Measurements from ENCODE around the gene DPAGT1.
A peak's percentile ranks its signal among the peaks of the same experiment; 100 is the strongest.
"Not testable (repeated sequence)": the region's sequence is repeated elsewhere in the genome, so short reads cannot be mapped to it uniquely, and the experiment has no call there.

The DPAGT1 gene

DNA sequence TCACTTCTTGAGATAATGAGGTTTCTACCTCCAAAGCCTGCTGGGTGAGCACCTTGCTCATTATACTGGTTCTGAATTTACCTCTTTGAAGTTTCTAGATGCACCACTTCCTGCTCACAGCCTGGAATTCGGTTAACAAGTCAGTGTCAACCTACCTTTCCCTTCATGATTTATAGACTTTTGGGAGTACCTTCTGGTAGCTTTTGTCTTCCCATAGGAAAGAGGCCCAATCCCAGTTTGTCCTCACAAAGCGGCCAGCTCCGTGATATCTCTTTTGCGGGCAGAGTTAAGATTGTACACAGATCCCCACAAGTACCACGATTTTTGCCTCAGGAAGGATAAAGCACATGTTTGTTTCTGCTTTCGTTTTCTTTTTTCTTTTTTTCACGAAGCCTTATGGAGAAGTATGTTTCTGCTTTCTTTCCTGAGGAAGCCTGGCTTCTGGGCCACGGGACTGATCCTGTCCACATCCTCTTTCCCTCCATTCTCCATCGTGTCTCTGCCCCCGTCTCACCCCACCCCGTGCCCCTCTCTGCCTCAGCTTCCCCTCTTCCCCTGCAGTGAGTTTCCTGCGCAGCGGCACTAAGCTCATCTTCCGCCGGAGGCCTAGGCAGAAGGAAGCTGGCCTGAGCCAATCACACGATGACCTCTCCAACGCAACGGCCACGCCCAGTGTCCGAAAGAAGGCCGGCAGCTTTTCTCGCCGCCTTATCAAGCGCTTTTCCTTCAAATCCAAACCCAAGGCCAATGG, 14.0 kb upstream of the DPAGT1 start:
- peak; percentile 70 for DNase-seq

- no peak for DNase-seq
These were observed 12.7 kb upstream of the DPAGT1 start for GRCh38 chr11:119114351-119114750.

- no peak for DNase-seq
These were observed 12.1 kb upstream of the DPAGT1 start for GRCh38 chr11:119113716-119114115.

GRCh38 chr11:119112314-119113020, 10.8 kb upstream of the DPAGT1 start:
- no peak for DNase-seq

- DNase-seq = no peak
These were observed 9.8 kb upstream of the DPAGT1 start for GRCh38 chr11:119111361-119111925.

GRCh38 chr11:119110439-119110838, 8.8 kb upstream of the DPAGT1 start:
- no peak for DNase-seq

DNA sequence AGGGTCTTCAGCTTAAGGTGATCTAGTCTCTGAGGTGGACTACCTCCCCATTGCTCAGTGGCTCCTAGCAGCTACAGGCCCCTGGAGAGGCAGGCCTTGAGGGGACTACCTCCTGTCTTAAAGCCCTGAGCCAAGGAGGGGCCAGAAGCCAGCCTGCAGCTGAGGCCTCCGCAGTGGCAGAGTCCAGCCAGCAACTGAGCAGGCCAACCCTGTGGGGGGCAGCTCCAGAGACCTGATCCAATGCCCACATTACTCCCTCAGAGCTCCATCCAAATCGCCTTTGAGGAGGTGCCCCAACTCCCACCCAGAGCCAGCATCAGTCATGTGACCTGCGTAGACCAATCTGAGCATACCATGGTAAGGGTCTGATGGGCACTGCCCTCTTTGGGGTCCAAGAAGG, 8.2 kb upstream of the DPAGT1 start:
- DNase-seq = no peak

GRCh38 chr11:119108857-119109221, 7.2 kb upstream of the DPAGT1 start:
- DNase-seq = no peak

GRCh38 chr11:119108146-119108856, 6.6 kb upstream of the DPAGT1 start:
- DNase-seq = peak; percentile 70

- DNase-seq = peak; percentile 69
These were observed 6.0 kb upstream of the DPAGT1 start for GRCh38 chr11:119107538-119108145.

DNA sequence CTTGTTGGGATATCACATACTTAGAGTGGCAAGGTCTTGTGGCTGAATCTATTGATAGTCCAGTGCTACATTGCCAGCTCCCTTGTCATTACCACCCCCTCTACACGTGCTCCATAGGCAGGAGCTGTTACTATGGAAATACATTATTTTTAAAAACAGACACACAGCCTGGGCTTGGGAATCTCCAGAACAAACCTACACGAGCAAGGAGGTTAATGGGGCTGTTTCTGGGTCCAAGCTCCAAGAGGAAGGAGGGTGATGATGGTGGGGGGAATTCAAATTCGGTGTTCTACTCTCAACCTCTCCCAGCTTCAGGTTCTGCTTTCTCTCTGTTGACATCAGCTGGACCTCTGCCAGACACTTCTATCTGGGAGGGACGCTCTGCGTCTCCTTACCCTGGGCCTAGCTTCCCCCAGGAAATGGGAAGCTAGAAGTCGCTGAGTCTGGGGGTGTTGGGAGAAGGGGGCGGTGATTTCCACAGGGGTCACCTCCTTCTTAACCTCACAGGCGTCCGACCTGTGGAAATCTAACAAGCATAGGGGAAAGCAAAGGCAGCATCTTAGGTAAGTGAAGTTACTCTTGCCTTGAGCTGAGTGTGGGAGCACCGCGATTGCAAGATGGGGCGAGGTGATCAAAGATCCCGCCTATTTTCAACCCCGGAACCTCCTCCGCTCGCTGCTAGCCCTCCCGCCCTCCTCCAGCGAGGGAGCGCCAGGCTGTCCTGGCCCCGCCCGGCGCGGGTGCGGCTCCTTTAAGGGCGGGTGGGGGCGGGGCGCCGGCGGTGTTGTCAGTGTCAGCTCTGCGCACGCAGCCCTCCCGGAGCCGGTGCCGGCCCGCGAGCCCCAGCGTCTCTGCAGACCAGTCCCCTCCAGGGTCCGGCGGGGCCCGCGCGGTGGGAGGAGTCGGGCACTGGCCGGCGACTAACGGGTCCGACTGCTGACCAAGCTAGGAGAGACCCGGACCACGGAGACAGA, 5.2 kb upstream of the DPAGT1 start, which contains the start of gene C2CD2L:
C2CD2L (plus strand) TSS at position 781 of the 974 bp plus-strand sequence. CDS start 398 bp downstream, outside the sequence.
- peak; percentile 94 for DNase-seq

DNA sequence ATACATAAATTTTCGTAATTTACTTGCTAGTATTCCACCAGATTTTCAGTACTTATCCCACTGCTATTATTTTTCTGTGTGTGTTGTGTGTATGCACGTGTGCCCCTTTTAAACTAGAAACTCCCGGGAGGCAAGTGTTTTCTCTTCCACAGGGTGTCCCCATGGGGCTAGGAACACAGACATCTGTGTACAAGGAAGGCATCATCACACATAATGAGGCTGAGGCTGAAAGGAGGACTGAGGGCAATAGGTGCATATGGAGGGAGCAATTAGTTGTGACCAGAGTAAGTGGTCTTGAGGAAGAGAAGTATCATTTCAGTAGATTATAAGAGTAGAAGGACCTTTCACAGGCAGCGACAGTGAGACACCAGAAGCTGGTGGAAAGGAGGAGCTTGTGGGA, 2.1 kb upstream of the DPAGT1 start:
- DNase-seq = no peak

- DNase-seq = not testable (repeated sequence)
These were observed 1.6 kb upstream of the DPAGT1 start for GRCh38 chr11:119103161-119103664.

DNA sequence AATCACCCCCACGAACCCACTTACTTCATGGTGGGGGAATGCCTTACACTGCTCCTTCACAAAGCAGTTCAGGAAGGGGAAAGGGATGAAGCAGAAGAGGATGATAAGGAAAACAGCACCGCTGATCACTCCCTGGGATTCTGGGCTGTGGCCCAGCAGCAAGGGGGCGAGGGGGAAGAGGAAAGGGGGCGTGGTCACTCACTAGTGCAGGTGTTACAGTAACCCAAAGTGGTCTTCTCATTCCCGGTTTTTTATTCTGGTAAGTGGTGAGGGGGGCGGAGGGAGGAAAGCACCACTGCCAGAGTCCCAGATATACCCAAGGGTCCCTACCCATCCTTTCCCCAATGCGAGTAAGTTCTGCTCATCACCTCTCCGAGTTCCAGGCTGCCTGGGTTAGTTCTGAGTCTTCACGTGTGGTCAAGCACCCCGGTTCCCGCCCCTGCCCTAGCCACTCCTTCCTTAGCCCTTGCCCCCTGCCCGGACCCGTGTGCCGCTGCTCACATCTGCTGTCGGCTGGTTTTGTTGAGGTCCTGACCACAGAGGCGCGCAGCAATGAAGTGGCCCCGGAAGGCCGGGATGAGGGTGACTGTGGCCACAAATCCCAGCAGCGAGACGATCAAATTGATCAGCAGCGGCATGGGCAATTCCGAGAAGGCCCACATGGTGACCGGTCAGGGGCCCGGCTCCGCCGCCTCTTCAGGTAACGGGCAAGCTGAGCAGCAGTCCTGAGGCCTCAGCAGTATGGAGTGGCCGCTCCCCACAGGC, 477 bp downstream of the DPAGT1 start:
- no peak for DNase-seq

- DNase-seq = no peak
These were observed 1.2 kb downstream of the DPAGT1 start for GRCh38 chr11:119100246-119100970.

- no peak for DNase-seq
These were observed 1.9 kb downstream of the DPAGT1 start for GRCh38 chr11:119099711-119100110.

GRCh38 chr11:119095066-119095880, 6.4 kb downstream of the DPAGT1 start:
- peak; percentile 99 for DNase-seq

DNA sequence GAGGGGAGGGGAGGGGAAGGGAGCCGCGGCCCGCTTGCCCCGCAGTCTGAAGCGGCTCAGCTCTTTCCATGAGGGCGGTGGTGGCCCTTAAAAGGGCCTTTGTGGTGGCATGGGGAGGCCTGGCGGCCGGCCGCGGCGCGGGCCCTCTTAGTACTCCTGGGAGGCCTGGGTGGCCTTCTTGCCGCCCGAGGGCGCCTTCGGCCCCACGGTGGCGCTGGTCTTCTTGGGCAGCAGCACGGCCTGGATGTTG, 6.9 kb downstream of the DPAGT1 start:
- DNase-seq = no peak
